Right lobe of liver (tissue), 4 donors: ENCODE measurements around the gene C11orf98.

Experiments
- CTCF ChIP-seq, 4 donors: fragments of 200-600 bp in 3 of 4; fragments of 450-650 bp in 1 of 4; IDR thresholded peaks; one replicate each; pipeline versions ENCODE4 v1.5.1 to v1.8.0; 2016 to 2022; ENCODE audit warnings: antibody characterized with exemption in 4 of 4, mild to moderate bottlenecking in 2 of 4
- POLR2A ChIP-seq: fragments of 450-650 bp; IDR thresholded peaks from one replicate; pipeline ENCODE4 v1.6.1; 2017; ENCODE audit warnings: antibody characterized with exemption, mild to moderate bottlenecking
- donor health status: DM: no; HTN: no; CAD: no.
- donor health status: DM: no; HTN: no; CAD: no.
- donor health status: DM: no; HTN: yes; CAD: no.

DNA sequence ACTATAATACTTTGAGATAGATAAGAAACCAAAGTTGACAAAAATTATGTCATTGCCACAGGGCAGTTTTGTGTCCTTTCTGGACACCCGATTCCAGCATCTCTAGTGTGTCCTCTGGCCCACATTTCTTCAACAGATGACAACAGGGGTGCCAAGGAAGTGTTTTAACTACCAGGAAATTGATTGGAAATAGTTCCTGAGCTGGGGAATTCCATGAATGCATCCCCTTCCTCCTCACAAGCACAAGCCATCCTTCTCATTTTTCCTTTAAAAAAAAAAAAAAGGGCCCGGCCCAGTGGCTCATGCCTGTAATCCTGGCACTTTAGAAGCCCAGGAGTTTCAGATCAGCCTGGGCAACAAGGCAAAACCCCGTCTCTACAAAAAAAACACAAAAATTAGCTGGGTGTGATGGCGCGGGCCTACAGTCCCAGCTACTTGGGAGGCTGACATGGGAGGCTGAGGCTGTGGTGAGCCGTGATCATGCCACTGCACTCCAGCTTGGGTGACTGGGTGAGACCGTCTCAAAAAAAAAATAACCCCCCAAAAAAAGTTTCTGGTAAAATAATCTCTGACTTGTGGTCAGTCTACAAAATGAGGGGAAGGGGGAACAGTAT is 42.4 kb downstream of the C11orf98 start:
- no peak for TF ChIP-seq CTCF (IDR thresholded peaks at IDR 0.05)
- no peak for TF ChIP-seq POLR2A
